GF-D8 (cell line): Measurements from ENCODE around the gene OAS2.
"Not testable (repeated sequence)": the region's sequence is repeated elsewhere in the genome, so short reads cannot be mapped to it uniquely, and the experiment has no call there.

ENCODE experiments used
- DNase-seq: peaks from one replicate; lab custom pipeline; 2025; lab: John Stamatoyannopoulos, UW

The OAS2 gene

GRCh38 chr12:112985642-112986290 is 7.4 kb downstream of the OAS2 start:
- no peak for DNase-seq

GRCh38 chr12:112986291-112986800 is 8.0 kb downstream of the OAS2 start:
- no peak for DNase-seq

DNA sequence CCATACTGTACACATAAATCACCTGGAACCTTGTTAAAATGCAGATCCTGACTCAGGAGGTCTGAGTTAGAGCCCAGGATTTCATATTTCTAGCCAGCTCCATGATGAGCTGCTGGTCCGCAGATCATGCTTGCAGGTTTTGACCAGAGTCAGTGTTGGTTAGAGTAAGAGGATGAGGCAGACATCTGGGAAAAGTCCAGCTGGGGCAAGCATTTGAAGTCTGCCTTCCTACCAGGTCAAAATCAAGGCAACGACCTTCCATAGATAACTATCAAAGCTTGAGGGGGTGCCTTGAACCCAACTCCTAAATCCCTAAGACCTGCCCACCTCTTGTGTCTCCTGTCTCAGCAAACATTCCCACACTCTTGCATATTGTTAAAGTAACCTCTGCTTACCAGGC is 9.2 kb downstream of the OAS2 start:
- DNase-seq = no peak

DNA sequence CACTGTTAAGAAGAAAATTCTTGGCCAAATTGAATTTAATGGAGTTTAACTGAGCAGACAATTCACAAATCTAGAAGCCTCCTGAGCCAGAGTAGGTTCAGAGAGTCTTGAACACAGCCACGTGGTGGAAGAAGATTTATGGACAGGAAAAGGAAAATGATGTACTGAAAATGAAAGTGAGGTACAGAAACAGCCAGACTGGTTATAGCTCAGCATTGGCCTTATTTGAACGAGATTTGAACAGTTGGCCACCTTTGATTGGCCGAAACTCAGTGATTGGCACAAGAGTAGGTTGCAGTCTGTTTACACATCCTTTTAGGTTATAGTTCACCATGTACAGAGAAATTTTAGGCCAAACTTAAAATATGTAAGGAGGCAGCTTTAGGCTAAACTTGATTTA is 9.9 kb downstream of the OAS2 start:
- DNase-seq = no peak

DNA sequence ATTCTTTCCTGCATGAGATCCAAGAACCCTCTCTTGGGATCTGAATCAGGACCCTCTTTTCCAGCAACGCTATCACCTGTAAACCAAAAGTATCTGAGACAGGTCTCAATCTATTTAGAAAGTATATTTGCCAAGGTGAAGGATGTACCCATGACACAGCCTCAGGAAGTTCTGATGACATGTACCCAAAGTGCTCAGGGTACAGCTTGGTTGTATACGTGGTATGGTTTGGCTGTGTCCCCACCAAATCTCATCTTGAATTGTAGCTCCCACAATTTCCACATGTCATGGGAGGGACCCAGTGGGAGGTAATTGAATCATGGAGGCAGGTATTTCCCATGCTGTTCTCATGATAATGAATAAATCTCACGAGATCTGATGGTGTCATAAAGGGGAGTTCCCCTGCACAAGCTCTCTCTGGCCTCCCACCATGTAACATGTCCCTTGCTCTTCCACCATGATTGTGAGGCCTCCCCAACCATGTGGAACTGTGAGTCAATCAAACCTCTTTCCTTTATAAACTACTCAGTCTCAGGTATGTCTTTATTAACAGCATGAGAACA is 10.6 kb downstream of the OAS2 start:
- not testable (repeated sequence) for DNase-seq

DNA sequence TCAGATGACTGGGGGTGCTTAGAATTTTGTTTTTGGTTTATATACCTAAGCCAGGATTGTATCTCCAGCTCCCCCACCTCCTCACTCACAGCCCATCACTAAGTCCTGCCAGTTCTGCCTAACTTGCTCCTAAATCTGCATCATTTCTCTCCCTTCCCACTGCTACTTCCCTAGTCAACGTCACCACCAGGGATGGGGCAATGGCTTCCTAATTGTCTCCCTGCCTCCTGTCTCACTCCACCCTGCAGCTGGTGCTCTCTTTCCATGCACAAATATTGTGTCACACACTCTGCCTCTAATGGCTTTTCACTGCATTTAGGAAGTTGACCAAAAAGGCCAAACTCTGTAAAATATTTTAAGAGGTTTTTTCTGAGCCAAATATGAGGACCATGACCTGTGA is 11.5 kb downstream of the OAS2 start:
- no peak for DNase-seq

GRCh38 chr12:112992541-112993398 is 14.5 kb downstream of the OAS2 start:
- DNase-seq = no peak

DNA sequence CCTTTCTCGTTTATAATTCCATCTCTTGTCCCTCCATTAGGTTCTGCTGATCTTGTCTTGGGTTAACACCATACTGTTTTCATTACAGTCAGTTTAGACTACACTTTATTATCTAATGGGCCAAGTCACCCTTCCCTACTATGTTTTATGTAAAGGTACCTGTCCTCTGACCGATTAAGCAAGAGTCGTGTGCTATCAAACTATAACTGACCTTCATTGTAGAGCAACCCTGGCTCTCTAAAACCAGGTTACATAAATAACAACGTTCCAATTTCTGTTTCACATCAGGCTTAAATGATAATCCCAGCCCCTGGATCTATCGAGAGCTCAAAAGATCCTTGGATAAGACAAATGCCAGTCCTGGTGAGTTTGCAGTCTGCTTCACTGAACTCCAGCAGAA is 16.7 kb downstream of the OAS2 start:
- DNase-seq = no peak

DNA sequence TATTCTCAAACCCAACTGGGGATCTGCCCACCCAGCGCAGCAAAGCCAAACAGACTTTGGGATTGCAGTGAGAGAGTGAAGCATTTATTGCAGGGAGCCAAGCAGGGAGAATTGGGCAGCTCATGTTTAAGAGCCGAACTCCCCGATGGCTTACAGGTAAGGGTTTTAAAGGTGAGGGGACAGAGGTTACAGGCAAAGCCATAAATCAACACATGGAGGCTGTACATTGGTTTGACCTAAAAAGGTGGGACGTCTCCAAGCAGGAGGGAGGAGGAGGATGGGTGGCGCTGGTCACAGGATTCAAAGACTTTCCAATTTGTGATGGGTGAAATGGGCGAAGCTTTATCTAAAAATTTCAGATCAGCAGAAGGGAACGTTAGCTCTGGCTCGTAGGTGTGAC is 18.2 kb downstream of the OAS2 start:
- no peak for DNase-seq

- no peak for DNase-seq
These were observed 19.2 kb downstream of the OAS2 start for GRCh38 chr12:112997506-112997905.

DNA sequence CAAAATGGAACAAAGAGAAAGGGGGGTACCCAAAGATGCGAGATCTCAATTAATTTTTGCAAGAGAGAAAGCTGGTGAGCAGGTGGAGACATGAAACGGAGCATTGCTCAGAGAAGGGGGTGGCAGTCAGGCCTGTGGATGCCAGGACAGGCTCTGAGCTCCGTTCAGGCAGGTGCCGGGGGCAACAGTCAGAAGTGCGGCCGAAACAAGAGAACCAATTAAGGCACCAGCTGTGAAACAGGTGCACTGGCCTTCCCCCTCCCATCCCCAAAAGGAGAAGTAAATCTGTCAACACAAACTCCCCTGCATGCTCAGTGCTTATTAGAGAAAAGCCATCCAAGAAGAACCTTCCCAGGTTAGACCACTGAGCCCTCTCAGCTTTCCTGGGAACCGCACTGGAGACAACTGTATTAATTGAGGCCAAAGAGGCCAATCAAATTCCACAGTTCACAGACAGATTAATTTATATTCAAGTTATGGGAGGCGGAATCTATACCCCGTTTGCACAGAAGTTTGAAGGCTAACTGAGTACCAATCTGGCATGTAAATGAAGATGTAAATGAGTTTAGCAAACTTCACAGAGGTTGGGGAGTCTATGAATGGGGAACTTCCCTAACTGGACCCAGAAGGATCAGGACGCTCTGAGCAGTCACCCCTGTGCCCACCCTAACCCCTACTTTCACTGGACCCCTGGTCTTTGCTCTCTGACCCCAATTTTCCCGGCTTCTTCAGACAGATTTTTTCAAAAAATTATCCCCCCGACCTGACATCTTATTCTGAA is 20.9 kb downstream of the OAS2 start:
- DNase-seq = no peak

- no peak for DNase-seq
These were observed 22.1 kb downstream of the OAS2 start for GRCh38 chr12:113000433-113000832.

DNA sequence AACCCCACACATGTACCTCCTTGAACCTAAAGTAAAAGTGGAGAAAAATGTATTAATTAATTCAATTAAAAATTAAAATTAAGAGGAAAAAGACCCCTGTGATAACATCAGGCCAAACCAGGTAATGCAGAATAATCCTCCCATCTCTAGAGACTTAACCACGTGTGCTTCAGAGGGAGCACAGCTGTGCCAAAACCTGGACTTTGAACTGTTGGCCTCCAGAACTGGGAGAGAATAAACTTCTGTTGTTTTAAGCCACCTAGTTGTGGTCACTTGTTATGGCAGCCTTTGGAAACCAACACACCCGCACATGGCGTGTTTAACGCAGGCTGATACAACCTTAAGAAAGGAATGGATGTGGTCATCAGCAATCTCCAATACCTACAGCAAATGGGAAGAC is 23.8 kb downstream of the OAS2 start:
- DNase-seq = no peak

GRCh38 chr12:113002676-113003075 is 24.4 kb downstream of the OAS2 start:
- no peak for DNase-seq

DNA sequence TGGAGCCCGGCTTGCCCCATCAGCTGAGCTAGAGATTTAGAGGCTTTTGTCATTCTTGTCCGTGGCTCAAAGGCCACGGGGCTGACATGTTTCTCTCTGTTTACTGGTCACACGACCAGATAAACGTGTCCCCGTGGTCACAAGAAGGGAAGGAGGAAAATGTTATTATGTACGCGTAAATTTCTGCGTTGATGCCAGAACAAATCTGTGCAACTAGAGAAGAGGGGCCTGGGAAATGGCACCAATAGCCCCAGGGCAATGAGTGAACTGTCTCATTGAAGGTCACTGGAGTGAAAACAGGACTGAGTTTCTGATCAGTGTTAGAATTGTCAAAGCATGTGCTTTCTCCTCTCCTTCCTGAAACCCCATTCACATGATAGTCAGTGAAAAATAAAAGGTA is 25.3 kb downstream of the OAS2 start:
- DNase-seq = no peak

GRCh38 chr12:113005762-113006161 is 27.4 kb downstream of the OAS2 start:
- DNase-seq = no peak

- no peak for DNase-seq
These were observed 27.9 kb downstream of the OAS2 start for GRCh38 chr12:113006206-113006605.

DNA sequence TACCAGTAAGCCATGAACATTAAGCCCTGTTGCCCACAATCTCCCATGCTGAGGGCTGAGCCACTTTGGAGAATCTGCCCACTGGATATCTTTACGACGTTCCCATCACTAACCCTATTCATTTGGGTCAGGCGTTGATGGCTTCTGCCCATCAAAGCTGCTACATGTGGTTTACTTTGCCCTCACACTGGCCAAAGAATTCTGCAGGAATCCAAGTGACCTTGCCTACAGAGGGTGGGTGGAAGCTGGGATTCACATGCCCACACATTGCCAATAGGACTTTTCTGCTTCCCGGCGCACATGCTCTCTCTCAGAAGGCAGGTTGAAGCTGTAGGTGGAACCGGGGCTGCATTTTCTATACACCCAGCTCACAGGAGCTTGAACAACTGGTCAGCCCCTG is 28.3 kb downstream of the OAS2 start:
- no peak for DNase-seq

DNA sequence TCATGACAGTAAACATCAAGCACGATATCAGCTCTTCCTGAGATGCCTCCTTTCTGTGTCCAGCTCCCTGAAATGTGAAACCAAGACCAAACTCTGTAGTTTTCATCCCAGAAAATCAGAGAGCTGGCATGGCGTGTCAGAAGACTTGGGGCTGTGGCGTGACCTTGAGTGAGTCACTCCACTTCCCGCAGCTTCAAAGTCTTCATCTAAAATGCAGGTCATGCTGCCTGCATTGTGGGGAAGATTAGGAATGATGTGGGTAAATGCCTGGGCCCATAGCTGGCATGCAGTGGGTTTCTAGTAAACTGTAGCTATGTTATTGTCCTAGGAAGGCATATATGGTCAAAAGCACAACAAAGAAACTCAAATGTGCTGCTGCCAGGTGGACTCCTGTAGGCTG is 28.8 kb downstream of the OAS2 start:
- DNase-seq = no peak

DNA sequence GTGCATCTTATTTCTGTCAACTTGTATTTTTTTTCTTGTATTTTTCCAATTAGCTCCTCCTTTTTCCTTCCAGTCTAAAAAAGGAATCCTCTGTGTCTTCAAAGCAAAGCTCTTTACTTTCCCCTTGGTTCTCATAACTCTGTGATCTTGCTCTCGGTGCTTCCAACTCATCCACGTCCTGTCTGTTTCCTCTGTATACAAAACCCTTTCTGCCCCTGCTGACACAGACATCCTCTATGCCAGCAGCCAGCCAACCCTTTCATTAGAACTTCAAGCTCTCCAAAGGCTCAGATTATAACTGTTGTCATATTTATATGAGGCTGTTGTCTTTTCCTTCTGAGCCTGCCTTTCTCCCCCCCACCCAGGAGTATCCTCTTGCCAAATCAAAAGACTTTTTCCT is 32.4 kb downstream of the OAS2 start:
- no peak for DNase-seq

DNA sequence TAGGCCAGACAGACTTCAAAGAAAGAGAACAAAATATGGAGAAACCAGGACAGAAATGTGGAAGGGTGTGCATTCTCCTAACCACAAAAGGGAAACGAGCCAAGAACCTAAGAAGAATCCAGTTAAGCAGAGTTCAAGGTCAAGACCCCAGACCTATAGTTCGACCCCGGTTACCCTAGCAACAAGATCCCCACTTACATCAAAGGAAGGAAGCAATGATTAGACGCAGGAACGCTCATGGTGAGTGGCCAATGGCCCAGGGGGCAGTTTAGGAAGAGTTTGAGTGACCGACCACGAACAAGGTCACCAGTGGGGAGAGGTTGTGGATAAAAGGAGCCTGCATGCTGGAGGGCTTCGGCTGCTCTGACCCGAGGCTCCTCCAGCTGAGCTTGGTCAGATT is 36.2 kb downstream of the OAS2 start:
- no peak for DNase-seq

GRCh38 chr12:113016796-113017195 is 38.5 kb downstream of the OAS2 start:
- no peak for DNase-seq
